ENCODE data around the gene TRIO.

DNA sequence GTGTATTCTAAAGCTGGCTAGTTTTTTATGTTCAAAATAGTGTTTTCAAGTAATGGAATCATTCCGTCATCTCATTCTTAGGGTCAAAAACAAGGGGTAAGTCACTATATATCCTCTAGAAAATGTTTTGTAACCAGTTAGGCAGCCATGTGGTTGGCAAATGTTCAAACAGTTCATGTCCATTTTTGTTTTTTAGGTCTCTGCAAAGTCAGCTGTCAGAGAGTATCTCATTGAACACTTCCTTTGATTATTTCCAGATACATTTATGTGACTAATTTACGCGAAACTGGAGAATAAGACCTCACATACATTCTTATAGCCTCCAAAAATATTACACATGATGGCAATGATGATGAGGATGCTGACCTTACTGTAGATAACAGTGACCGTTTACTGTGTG lies 50.4 kb downstream of the TRIO start:
- TF ChIP-seq, protein P1, sequence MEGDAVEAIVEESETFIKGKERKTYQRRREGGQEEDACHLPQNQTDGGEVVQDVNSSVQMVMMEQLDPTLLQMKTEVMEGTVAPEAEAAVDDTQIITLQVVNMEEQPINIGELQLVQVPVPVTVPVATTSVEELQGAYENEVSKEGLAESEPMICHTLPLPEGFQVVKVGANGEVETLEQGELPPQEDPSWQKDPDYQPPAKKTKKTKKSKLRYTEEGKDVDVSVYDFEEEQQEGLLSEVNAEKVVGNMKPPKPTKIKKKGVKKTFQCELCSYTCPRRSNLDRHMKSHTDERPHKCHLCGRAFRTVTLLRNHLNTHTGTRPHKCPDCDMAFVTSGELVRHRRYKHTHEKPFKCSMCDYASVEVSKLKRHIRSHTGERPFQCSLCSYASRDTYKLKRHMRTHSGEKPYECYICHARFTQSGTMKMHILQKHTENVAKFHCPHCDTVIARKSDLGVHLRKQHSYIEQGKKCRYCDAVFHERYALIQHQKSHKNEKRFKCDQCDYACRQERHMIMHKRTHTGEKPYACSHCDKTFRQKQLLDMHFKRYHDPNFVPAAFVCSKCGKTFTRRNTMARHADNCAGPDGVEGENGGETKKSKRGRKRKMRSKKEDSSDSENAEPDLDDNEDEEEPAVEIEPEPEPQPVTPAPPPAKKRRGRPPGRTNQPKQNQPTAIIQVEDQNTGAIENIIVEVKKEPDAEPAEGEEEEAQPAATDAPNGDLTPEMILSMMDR (IDR thresholded peaks at IDR 0.05): no peak
- TF ChIP-seq MXI1 (IDR thresholded peaks at IDR 0.05; ENCODE audit: low read depth, low read length) (peak; percentile 59; the same call in 1 of the 2 replicates), NRF1 (IDR thresholded peaks at IDR 0.05; ENCODE audit: low read depth, low read length) (no peak), POLR2AphosphoS5 (IDR thresholded peaks at IDR 0.05; ENCODE audit: low read depth, low read length) (peak; percentile 59; the same call in 1 of the 2 replicates), SIN3A (IDR thresholded peaks at IDR 0.05; ENCODE audit: borderline replicate concordance, low read depth, low read length) (no peak), YY1 (IDR thresholded peaks at IDR 0.05; ENCODE audit: low read depth) (no peak), EZH2phosphoT487 (IDR thresholded peaks at IDR 0.05; ENCODE audit: borderline replicate concordance, low read depth) (no peak), MEF2A (IDR thresholded peaks at IDR 0.05; ENCODE audit: borderline replicate concordance, low read depth) (peak; percentile 23; the same call in 1 of the 2 replicates), FOXJ3 (CRISPR knock-in tag; IDR thresholded peaks at IDR 0.05) (no peak), RAD21 (IDR thresholded peaks at IDR 0.05; ENCODE audit: low read length) (no peak), EP300 (IDR thresholded peaks at IDR 0.05; ENCODE audit: borderline replicate concordance in 1 of 2, low read depth in 1 of 2, low read length in 1 of 2) (peak in 1 of 2 experiments; percentile 35; a peak in 2 of 4 replicates), TAF1 (IDR thresholded peaks at IDR 0.05; ENCODE audit: borderline replicate concordance, low read depth, low read length) (no peak)
- TF ChIP-seq, protein P2, sequence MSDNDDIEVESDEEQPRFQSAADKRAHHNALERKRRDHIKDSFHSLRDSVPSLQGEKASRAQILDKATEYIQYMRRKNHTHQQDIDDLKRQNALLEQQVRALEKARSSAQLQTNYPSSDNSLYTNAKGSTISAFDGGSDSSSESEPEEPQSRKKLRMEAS (IDR thresholded peaks at IDR 0.05; ENCODE audit: low read depth): peak; percentile 39; the same call in 1 of the 2 replicates
